Neuronal stem cell (in vitro differentiated cells): ENCODE data around the gene DMD.

Source experiments
- DNase-seq: peaks from one replicate; pipeline ENCODE4 v3.0.0-alpha.2; 2013; ENCODE audit warnings: low spot score
- H2AFZ ChIP-seq: one replicate; pipeline ENCODE4 v1.6.1; 2013; ENCODE audit warnings: mild to moderate bottlenecking, low read length, inconsistent platforms
- H2AK5ac ChIP-seq: 2 replicates; pipeline ENCODE4 v1.6.1; 2013; ENCODE audit warnings: low read depth, mild to moderate bottlenecking, inconsistent platforms, low read length, moderate library complexity, mixed read lengths
- H2BK120ac ChIP-seq: 2 replicates; pipeline ENCODE4 v1.6.1; 2013; ENCODE audit warnings: low read depth, mild to moderate bottlenecking, inconsistent platforms, low read length, moderate library complexity, mixed read lengths
- H2BK12ac ChIP-seq: one replicate; pipeline ENCODE4 v1.6.1; 2013; ENCODE audit warnings: low read length, inconsistent platforms
- H2BK15ac ChIP-seq: 2 replicates; pipeline ENCODE4 v1.6.1; 2013; ENCODE audit warnings: mild to moderate bottlenecking, low read length, inconsistent platforms, mixed read lengths
- H2BK5ac ChIP-seq: one replicate; pipeline ENCODE4 v1.6.1; 2013; ENCODE audit warnings: inconsistent platforms, mild to moderate bottlenecking, low read length, moderate library complexity
- H3K14ac ChIP-seq: one replicate; pipeline ENCODE4 v1.6.1; 2013; ENCODE audit warnings: low read length, inconsistent platforms
- H3K18ac ChIP-seq: 2 replicates; pipeline ENCODE4 v1.6.1; 2013; ENCODE audit warnings: low read length, inconsistent platforms
- H3K23ac ChIP-seq: 2 replicates; pipeline ENCODE4 v1.6.1; 2013; ENCODE audit warnings: low read depth, mild to moderate bottlenecking, mixed read lengths, low read length, inconsistent platforms; ENCODE audit not compliant: poor library complexity
- H3K27ac ChIP-seq: replicated peaks from 3 replicates; pipeline ENCODE4 v1.5.1; 2013; ENCODE audit warnings: low read length, inconsistent platforms
- H3K27me3 ChIP-seq, 3 experiments: 2 replicates each; pipeline ENCODE4 v1.6.1; 2013; ENCODE audit warnings: low read length in 3 of 3, mild to moderate bottlenecking in 2 of 3, inconsistent platforms in 1 of 3, low read depth in 1 of 3, mixed read lengths in 1 of 3, moderate library complexity in 1 of 3; ENCODE audit not compliant: control insufficient read depth in 3 of 3, insufficient read depth in 3 of 3
- H3K36me3 ChIP-seq, 2 donors: replicated peaks in 1 of 2; 2 replicates each; pipeline ENCODE4 v1.6.1; 2013; ENCODE audit warnings: low read length in 2 of 2; ENCODE audit not compliant: control insufficient read depth in 2 of 2, insufficient read depth in 2 of 2
- H3K4ac ChIP-seq: 2 replicates; pipeline ENCODE4 v1.6.1; 2013; ENCODE audit warnings: inconsistent platforms, mild to moderate bottlenecking, low read length, moderate library complexity
- H3K4me1 ChIP-seq, 2 donors: 1 replicate in 1 of 2; 2 replicates in 1 of 2; pipeline ENCODE4 v1.6.1; 2013; ENCODE audit warnings: low read length in 2 of 2, low read depth in 1 of 2; ENCODE audit not compliant: control insufficient read depth in 2 of 2, insufficient read depth in 1 of 2
- H3K4me2 ChIP-seq: one replicate; pipeline ENCODE4 v1.6.1; 2013; ENCODE audit warnings: mild to moderate bottlenecking, low read length, inconsistent platforms; ENCODE audit not compliant: insufficient read depth, poor library complexity, severe bottlenecking
- H3K4me3 ChIP-seq, 2 donors: 2 replicates each; pipeline ENCODE4 v1.5.1; 2013; ENCODE audit warnings: low read length in 2 of 2, mild to moderate bottlenecking in 2 of 2, inconsistent platforms in 1 of 2, moderate library complexity in 1 of 2
- H3K79me1 ChIP-seq: one replicate; pipeline ENCODE4 v1.6.1; 2013; ENCODE audit warnings: low read depth, mild to moderate bottlenecking, inconsistent platforms, low read length, moderate library complexity
- H3K9ac ChIP-seq: one replicate; pipeline ENCODE4 v1.6.1; 2013; ENCODE audit warnings: mild to moderate bottlenecking, low read depth, low read length, inconsistent platforms; ENCODE audit not compliant: poor library complexity
- H3K9me3 ChIP-seq, 2 donors: replicated peaks in 1 of 2; 2 replicates each; pipeline versions ENCODE3 to v1.6.1; 2013; ENCODE audit warnings: low read length in 2 of 2, mild to moderate bottlenecking in 2 of 2, inconsistent platforms in 1 of 2, low read depth in 1 of 2, mixed read lengths in 1 of 2, moderate library complexity in 1 of 2; ENCODE audit not compliant: control insufficient read depth in 2 of 2, insufficient read depth in 1 of 2
- H4K8ac ChIP-seq: one replicate; pipeline ENCODE4 v1.6.1; 2013; ENCODE audit warnings: low read depth, mild to moderate bottlenecking, inconsistent platforms, low read length, moderate library complexity
- H4K91ac ChIP-seq: one replicate; pipeline ENCODE4 v1.6.1; 2013; ENCODE audit warnings: low read length, low read depth, mild to moderate bottlenecking, inconsistent platforms; ENCODE audit not compliant: poor library complexity
- WGBS, 2 donors: extraction: QIAGEN DNeasy Blood & Tissue Kit; methylation state at CpG; one replicate each; pipeline ENCODE4 v1.1.7; 2013; ENCODE audit warnings: missing lambda C conversion rate in 2 of 2, mixed read lengths in 1 of 2; ENCODE audit not compliant: insufficient read length in 2 of 2, insufficient replicate concordance in 1 of 2; ENCODE audit errors: extremely low coverage in 2 of 2; 5-methylcytosine and 5-hydroxymethylcytosine counted together

DMD gene

DNA sequence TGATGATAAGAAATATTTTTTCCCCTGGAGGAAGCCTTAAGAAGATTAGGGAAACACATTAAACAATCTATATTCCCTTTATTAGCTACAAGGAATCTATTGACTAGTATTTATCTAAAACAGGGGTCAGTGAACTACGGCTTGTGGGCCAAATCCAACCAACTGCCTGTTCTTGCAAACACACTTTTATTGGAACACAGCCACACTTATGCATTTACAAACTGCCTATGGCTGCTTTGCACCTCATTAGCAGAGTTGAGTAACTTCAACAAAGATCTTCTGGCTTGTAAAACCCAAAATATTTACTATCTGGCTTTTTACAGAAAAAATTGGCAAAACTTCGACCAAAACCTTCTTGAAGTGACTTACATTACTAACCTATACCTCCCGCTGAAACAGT lies 1405.6 kb downstream of the DMD start:
- Histone ChIP-seq H3K27ac (no peak overlapping the region), H3K4me3 (no peak overlapping the region), H3K23ac (no peak overlapping the region), H2BK12ac (no peak overlapping the region), H2BK120ac (no peak overlapping the region), H3K4me2 (no peak overlapping the region), H3K18ac (no peak overlapping the region), H4K8ac (no peak overlapping the region), H3K9ac (no peak overlapping the region), H2AFZ (no peak overlapping the region), H3K14ac (no peak overlapping the region), H2BK15ac (no peak overlapping the region), H3K79me1 (no peaks in the 10 kb centered on the region), H3K9me3 (peaks cover 0 to 3% of the 10 kb centered on the region in 2 donors), H3K36me3 (no peaks in the 10 kb centered on the region), H4K91ac (no peak overlapping the region), H3K27me3 (no peaks in the 10 kb centered on the region), H2AK5ac (no peak overlapping the region), H3K4me1 (peaks cover 0 to 5% of the 10 kb centered on the region in 2 donors), H2BK5ac (no peak overlapping the region), H3K4ac (no peak overlapping the region)
- no peak for DNase-seq
- WGBS, 2 donors, result no CpG with 5 or more reads among the region's 3 CpGs

DNA sequence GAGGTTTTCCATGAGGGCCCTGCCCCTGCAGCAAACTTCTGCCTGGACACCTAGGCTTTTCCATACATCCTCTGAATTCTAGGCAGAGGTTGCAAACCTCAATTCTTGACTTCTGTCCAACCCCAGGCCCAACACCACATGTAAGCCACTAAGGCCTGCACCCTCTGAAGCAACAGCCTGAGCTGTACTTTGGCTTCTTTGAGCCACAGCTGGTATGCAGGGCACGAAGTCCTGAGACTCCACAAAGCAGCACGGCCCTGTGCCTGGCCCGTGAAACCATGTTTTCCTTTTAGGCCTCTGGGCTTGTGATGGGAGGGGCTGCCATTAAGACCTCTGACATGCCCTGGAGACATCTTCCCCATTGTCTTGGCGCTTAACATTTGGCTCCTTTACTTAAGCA lies 1411.1 kb downstream of the DMD start:
- Histone ChIP-seq H3K36me3 (no peaks in the 10 kb centered on the region), H3K4me2 (no peak overlapping the region), H3K79me1 (no peaks in the 10 kb centered on the region), H3K4ac (no peak overlapping the region), H2BK120ac (no peak overlapping the region), H2BK12ac (no peak overlapping the region), H2BK5ac (no peak overlapping the region), H3K9ac (no peak overlapping the region), H3K14ac (no peak overlapping the region), H3K4me3 (no peak overlapping the region), H3K4me1 (peaks cover 0 to 2% of the 10 kb centered on the region in 2 donors), H3K9me3 (peaks cover 0 to 21% of the 10 kb centered on the region in 2 donors), H3K23ac (no peak overlapping the region), H3K18ac (no peak overlapping the region), H2AK5ac (no peak overlapping the region), H3K27me3 (no peaks in the 10 kb centered on the region), H3K27ac (no peak overlapping the region), H4K8ac (no peak overlapping the region), H4K91ac (no peak overlapping the region), H2BK15ac (no peak overlapping the region), H2AFZ (no peak overlapping the region)
- DNase-seq, result no peak
- no CpG with 5 or more reads among the region's 4 CpGs for WGBS, 2 donors

DNA sequence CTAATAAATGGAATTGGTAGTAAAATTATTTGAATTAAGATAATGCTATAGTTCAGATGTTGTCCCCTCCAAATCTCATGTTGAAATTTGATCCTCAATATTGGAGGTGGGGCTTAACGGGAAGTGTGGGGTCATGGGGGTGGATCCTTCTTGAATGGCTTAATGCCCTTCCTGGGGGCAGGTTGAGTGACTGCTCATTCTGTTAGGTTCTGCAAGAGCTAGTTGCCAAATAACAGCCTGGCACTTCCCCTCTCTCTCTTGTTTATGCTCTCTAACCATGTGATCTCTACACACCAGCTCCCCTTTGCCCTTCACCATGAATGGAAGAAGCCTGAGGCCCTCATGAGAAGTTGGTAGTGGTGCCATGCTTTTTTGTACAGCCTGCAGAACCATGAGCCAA lies 1414.7 kb downstream of the DMD start:
- Histone ChIP-seq H3K36me3 (no peaks in the 10 kb centered on the region), H2AFZ (no peak overlapping the region), H3K9ac (no peak overlapping the region), H3K23ac (no peak overlapping the region), H2BK15ac (no peak overlapping the region), H4K91ac (no peak overlapping the region), H3K9me3 (peaks cover 0 to 30% of the 10 kb centered on the region in 2 donors), H3K4me1 (peaks cover 0 to 2% of the 10 kb centered on the region in 2 donors), H4K8ac (no peak overlapping the region), H2BK12ac (no peak overlapping the region), H3K14ac (no peak overlapping the region), H3K79me1 (no peaks in the 10 kb centered on the region), H3K27ac (no peak overlapping the region), H3K18ac (no peak overlapping the region), H3K4me2 (no peak overlapping the region), H2BK120ac (no peak overlapping the region), H2AK5ac (no peak overlapping the region), H3K4ac (no peak overlapping the region), H3K27me3 (no peaks in the 10 kb centered on the region), H3K4me3 (no peak overlapping the region), H2BK5ac (no peak overlapping the region)
- WGBS, 2 donors, result no CpG with 5 or more reads among the region's 1 CpG
- no peak for DNase-seq

- Histone ChIP-seq H3K27me3 (no peaks in the 10 kb centered on the region), H3K27ac (no peak overlapping the region), H3K79me1 (no peaks in the 10 kb centered on the region), H3K4me3 (no peak overlapping the region), H2AK5ac (no peak overlapping the region), H4K91ac (no peak overlapping the region), H2BK5ac (no peak overlapping the region), H3K4ac (no peak overlapping the region), H3K9me3 (no peaks in the 10 kb centered on the region), H2BK12ac (no peak overlapping the region), H3K23ac (no peak overlapping the region), H2AFZ (no peak overlapping the region), H4K8ac (no peak overlapping the region), H2BK120ac (no peak overlapping the region), H3K4me1 (no peaks in the 10 kb centered on the region), H3K36me3 (no peaks in the 10 kb centered on the region), H3K18ac (no peak overlapping the region), H2BK15ac (no peak overlapping the region), H3K14ac (no peak overlapping the region), H3K4me2 (no peak overlapping the region), H3K9ac (no peak overlapping the region)
- no CpG with 5 or more reads among the region's 5 CpGs for WGBS, 2 donors
- no peak for DNase-seq
Observed at GRCh38 chrX:31747411-31747810, 1463.9 kb downstream of the DMD start.
